Measurements from ENCODE around the gene ANKMY1.

Gene ANKMY1

GRCh38 chr2:240441993-240442411 lies 115.8 kb downstream of the ANKMY1 start:
- no peak overlapping the region for H3K9ac ChIP-seq (ENCODE audit: low read length)
- no peak overlapping the region for H3K4me3 ChIP-seq (ENCODE audit: low read length)
- TF ChIP-seq EZH2phosphoT487 (IDR thresholded peaks at IDR 0.05; ENCODE audit: low read depth) (no peak), CTCF (IDR thresholded peaks at IDR 0.05; ENCODE audit: low read depth, low read length) (no peak)
- H3K36me3 ChIP-seq (replicated peaks; ENCODE audit: low read depth, low read length) = no peaks in the 10 kb centered on the region
- H3K4me1 ChIP-seq (ENCODE audit: low read length) = no peaks in the 10 kb centered on the region
- H3K9me3 ChIP-seq (ENCODE audit: insufficient read depth, low read length) = no peaks in the 10 kb centered on the region
- no peak overlapping the region for H3K4me2 ChIP-seq (ENCODE audit: low read length)
- H3K79me2 ChIP-seq (ENCODE audit: low read length) = no peaks in the 10 kb centered on the region
- H4K20me1 ChIP-seq (ENCODE audit: insufficient read depth, low read length) = no peaks in the 10 kb centered on the region
- H3K27me3 ChIP-seq (ENCODE audit: low read depth, low read length) = no peaks in the 10 kb centered on the region
- H3K27ac ChIP-seq (ENCODE audit: low read length) = no peak overlapping the region
- no peak overlapping the region for H2AFZ ChIP-seq (ENCODE audit: low read depth, low read length)

DNA sequence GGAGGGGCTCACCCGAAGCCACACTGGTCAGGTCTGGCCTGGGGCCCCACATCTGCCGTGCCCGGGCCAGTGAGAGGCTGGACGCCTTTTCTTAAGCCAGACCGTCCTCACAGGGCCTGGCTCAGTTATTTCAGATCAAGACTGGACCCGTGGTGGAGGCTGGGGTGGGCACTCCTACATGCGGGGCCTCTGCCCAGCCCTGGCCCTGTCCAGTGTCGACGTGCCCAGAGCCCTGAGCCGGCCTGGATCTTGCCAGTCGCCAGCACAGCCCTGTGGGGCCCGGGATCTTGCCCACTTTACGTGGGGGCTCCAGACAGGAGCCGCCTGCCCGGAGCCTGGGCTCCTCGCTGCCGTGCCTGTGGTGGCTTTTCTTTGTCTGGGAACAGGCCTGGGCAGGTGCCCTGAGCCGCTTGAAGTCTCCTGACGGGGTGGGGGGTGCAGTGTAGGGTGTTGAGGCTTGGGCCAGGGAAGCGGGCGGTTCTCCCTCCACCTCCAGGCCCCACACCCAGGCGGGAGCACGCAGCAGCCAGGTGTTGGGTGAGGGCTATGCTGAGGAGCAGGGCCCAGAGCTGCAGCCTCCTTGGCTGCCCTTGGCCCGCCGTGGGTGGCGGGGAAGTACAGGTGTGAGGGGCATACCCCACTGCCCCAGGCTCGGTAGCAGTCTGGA lies 116.3 kb downstream of the ANKMY1 start:
- H3K27me3 ChIP-seq (ENCODE audit: low read depth, low read length) = no peaks in the 10 kb centered on the region
- no peak overlapping the region for H2AFZ ChIP-seq (ENCODE audit: low read depth, low read length)
- no peaks in the 10 kb centered on the region for H3K36me3 ChIP-seq (replicated peaks; ENCODE audit: low read depth, low read length)
- H3K9ac ChIP-seq (ENCODE audit: low read length) = no peak overlapping the region
- H4K20me1 ChIP-seq (ENCODE audit: insufficient read depth, low read length) = no peaks in the 10 kb centered on the region
- no peak overlapping the region for H3K4me3 ChIP-seq (ENCODE audit: low read length)
- no peak overlapping the region for H3K27ac ChIP-seq (ENCODE audit: low read length)
- no peaks in the 10 kb centered on the region for H3K79me2 ChIP-seq (ENCODE audit: low read length)
- no peaks in the 10 kb centered on the region for H3K4me1 ChIP-seq (ENCODE audit: low read length)
- H3K4me2 ChIP-seq (ENCODE audit: low read length) = no peak overlapping the region
- H3K9me3 ChIP-seq (ENCODE audit: insufficient read depth, low read length) = no peaks in the 10 kb centered on the region
- TF ChIP-seq EZH2phosphoT487 (IDR thresholded peaks at IDR 0.05; ENCODE audit: low read depth) = no peak
- no peak for TF ChIP-seq CTCF (IDR thresholded peaks at IDR 0.05; ENCODE audit: low read depth, low read length)

DNA sequence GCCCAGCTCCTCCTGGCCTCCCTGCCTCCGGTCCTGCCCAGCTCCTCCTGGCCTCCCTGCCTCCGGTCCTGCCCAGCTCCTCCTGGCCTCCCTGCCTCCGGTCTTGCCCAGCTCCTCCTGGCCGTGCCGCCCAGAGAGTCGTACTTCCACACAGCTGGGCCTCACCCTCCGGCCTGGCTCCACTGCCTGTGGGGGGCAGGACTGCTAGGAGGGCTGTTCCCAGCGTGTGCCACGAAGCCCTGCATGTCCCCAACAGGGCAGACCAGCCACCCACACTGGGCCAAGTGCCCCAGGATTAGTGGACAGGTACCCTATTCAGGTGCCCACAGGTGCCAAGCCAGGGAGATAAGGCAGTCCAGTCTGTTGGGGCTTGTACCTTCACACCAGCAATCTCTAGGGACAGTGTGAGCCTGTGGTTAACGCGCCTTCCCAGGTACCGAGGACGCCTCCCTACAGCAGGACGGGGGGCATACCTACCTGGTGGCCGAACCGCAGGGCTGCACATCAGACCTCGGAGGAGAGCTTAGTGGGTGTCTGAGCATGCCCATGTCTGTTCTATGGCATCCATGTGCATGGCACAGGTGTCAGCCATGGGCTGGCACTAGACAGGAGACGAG lies 117.0 kb downstream of the ANKMY1 start:
- no peaks in the 10 kb centered on the region for H3K36me3 ChIP-seq (replicated peaks; ENCODE audit: low read depth, low read length)
- H3K9me3 ChIP-seq (ENCODE audit: insufficient read depth, low read length) = no peaks in the 10 kb centered on the region
- H3K4me3 ChIP-seq (ENCODE audit: low read length) = no peak overlapping the region
- no peak overlapping the region for H2AFZ ChIP-seq (ENCODE audit: low read depth, low read length)
- H3K9ac ChIP-seq (ENCODE audit: low read length) = no peak overlapping the region
- no peaks in the 10 kb centered on the region for H3K4me1 ChIP-seq (ENCODE audit: low read length)
- no peaks in the 10 kb centered on the region for H3K79me2 ChIP-seq (ENCODE audit: low read length)
- H3K27ac ChIP-seq (ENCODE audit: low read length) = no peak overlapping the region
- no peak overlapping the region for H3K4me2 ChIP-seq (ENCODE audit: low read length)
- no peaks in the 10 kb centered on the region for H3K27me3 ChIP-seq (ENCODE audit: low read depth, low read length)
- no peaks in the 10 kb centered on the region for H4K20me1 ChIP-seq (ENCODE audit: insufficient read depth, low read length)
- TF ChIP-seq EZH2phosphoT487 (IDR thresholded peaks at IDR 0.05; ENCODE audit: low read depth) (no peak), CTCF (IDR thresholded peaks at IDR 0.05; ENCODE audit: low read depth, low read length) (no peak)

DNA sequence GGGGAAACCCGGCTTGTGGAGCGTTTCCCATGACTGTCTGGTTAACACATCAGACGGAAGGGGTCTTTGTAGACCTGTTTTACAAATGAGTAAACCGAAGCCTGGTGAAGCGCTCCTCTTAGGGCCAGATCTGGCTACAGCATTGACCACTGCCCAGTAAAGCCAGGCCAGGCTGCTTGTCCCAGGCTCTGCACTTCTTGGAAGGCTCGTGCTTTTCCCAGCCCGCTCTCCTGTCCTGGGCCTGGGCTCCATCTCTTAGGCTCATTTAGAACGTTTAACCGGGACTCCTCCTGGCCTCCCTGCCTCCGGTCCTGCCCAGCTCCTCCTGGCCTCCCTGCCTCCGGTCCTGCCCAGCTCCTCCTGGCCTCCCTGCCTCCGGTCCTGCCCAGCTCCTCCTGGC lies 117.5 kb downstream of the ANKMY1 start:
- no peaks in the 10 kb centered on the region for H3K9me3 ChIP-seq (ENCODE audit: insufficient read depth, low read length)
- no peaks in the 10 kb centered on the region for H3K79me2 ChIP-seq (ENCODE audit: low read length)
- H2AFZ ChIP-seq (ENCODE audit: low read depth, low read length) = no peak overlapping the region
- TF ChIP-seq CTCF (IDR thresholded peaks at IDR 0.05; ENCODE audit: low read depth, low read length) (no peak), EZH2phosphoT487 (IDR thresholded peaks at IDR 0.05; ENCODE audit: low read depth) (no peak)
- H3K9ac ChIP-seq (ENCODE audit: low read length) = no peak overlapping the region
- no peak overlapping the region for H3K27ac ChIP-seq (ENCODE audit: low read length)
- H3K36me3 ChIP-seq (replicated peaks; ENCODE audit: low read depth, low read length) = no peaks in the 10 kb centered on the region
- no peaks in the 10 kb centered on the region for H3K4me1 ChIP-seq (ENCODE audit: low read length)
- no peaks in the 10 kb centered on the region for H3K27me3 ChIP-seq (ENCODE audit: low read depth, low read length)
- H3K4me3 ChIP-seq (ENCODE audit: low read length) = no peak overlapping the region
- H3K4me2 ChIP-seq (ENCODE audit: low read length) = no peak overlapping the region
- H4K20me1 ChIP-seq (ENCODE audit: insufficient read depth, low read length) = no peaks in the 10 kb centered on the region

Data from OCI-LY3 (cell line).